ENCODE measurements around the gene HCK. TPM values are rescaled to one million over a fixed set of nuclear protein-coding genes. Genes with fewer than 3 reads are reported as not detected.

HCK gene
- polyA plus RNA-seq, 1 of the 3 experiments (the other 2 are of a cell fraction), result not detected

GRCh38 chr20:32083469-32083868, 31.4 kb downstream of the HCK start:
- H3K27ac ChIP-seq (ENCODE audit: low read depth in 2 of 2, low read length in 1 of 2), result no peak overlapping the region
- ChIA-PET CTCF (interaction anchor here (2.9 kb wide), 1 partner anchor 8 kb away, joined by 23 read pairs; no protein-coding TSS in a partner anchor), POLR2A (no interaction called here)
- no peak overlapping the region for H3K4me3 ChIP-seq (ENCODE audit: low read depth in 2 of 2, low read length in 1 of 2)
- H3K4me1 ChIP-seq (ENCODE audit: control insufficient read depth in 1 of 2, insufficient read depth in 2 of 2, low read depth in 1 of 2, low read length in 1 of 2), result no peaks in the 10 kb centered on the region; a peak in 1 of 4 replicates
- H3F3A ChIP-seq (replicated peaks; ENCODE audit: insufficient read depth), result no peaks in the 10 kb centered on the region
- DNase-seq, result no peak
- H3K9me3 ChIP-seq, result no peaks in the 10 kb centered on the region
- H3K4me2 ChIP-seq, result no peak overlapping the region
- peaks cover 7% of the 10 kb centered on the region; the same call in 1 of the 2 replicates for H3K27me3 ChIP-seq (ENCODE audit: insufficient read depth)
- WGBS (ENCODE audit: low lambda C conversion rate), result 53% methylated on average over 4 of the region's 6 CpGs
- H4K20me1 ChIP-seq (ENCODE audit: insufficient read depth), result no peaks in the 10 kb centered on the region
- H3K36me3 ChIP-seq (replicated peaks in 1 of 2; ENCODE audit: control insufficient read depth in 1 of 2, insufficient read depth in 2 of 2, low read length in 1 of 2), result no peaks in the 10 kb centered on the region
- no peaks in the 10 kb centered on the region for H3K9me2 ChIP-seq
- no peaks in the 10 kb centered on the region for H3K79me2 ChIP-seq (ENCODE audit: insufficient read depth)
- H2AFZ ChIP-seq (ENCODE audit: low read depth), result no peak overlapping the region
- TF ChIP-seq ZBTB33 (IDR thresholded peaks at IDR 0.05; ENCODE audit: borderline replicate concordance, low read depth) (no peak), RXRA (IDR thresholded peaks at IDR 0.05; ENCODE audit: borderline replicate concordance, low read depth) (no peak), EZH2phosphoT487 (IDR thresholded peaks at IDR 0.05; ENCODE audit: borderline replicate concordance, low read depth) (no peak), GATA2 (CRISPR knock-in tag; IDR thresholded peaks at IDR 0.05) (no peak), SMC3 (IDR thresholded peaks at IDR 0.05; ENCODE audit: low read depth, low read length) (no peak), ELF1 (IDR thresholded peaks at IDR 0.05) (no peak), IRF3 (IDR thresholded peaks at IDR 0.05; ENCODE audit: low read depth, low read length) (no peak), CHD2 (IDR thresholded peaks at IDR 0.05; ENCODE audit: low read length, partially characterized antibody) (no peak), TAF1 (IDR thresholded peaks at IDR 0.05; ENCODE audit: borderline replicate concordance, low read depth, low read length) (no peak), NRF1 (IDR thresholded peaks at IDR 0.05; ENCODE audit: low read depth, low read length) (no peak), USF2 (IDR thresholded peaks at IDR 0.05; ENCODE audit: borderline replicate concordance, low read depth, low read length) (no peak)
- TF ChIP-seq, protein P1, sequence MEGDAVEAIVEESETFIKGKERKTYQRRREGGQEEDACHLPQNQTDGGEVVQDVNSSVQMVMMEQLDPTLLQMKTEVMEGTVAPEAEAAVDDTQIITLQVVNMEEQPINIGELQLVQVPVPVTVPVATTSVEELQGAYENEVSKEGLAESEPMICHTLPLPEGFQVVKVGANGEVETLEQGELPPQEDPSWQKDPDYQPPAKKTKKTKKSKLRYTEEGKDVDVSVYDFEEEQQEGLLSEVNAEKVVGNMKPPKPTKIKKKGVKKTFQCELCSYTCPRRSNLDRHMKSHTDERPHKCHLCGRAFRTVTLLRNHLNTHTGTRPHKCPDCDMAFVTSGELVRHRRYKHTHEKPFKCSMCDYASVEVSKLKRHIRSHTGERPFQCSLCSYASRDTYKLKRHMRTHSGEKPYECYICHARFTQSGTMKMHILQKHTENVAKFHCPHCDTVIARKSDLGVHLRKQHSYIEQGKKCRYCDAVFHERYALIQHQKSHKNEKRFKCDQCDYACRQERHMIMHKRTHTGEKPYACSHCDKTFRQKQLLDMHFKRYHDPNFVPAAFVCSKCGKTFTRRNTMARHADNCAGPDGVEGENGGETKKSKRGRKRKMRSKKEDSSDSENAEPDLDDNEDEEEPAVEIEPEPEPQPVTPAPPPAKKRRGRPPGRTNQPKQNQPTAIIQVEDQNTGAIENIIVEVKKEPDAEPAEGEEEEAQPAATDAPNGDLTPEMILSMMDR (IDR thresholded peaks at IDR 0.05), result no peak
- TF ChIP-seq, protein P2, sequence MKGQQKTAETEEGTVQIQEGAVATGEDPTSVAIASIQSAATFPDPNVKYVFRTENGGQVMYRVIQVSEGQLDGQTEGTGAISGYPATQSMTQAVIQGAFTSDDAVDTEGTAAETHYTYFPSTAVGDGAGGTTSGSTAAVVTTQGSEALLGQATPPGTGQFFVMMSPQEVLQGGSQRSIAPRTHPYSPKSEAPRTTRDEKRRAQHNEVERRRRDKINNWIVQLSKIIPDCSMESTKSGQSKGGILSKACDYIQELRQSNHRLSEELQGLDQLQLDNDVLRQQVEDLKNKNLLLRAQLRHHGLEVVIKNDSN (IDR thresholded peaks at IDR 0.05; ENCODE audit: borderline replicate concordance, low read depth), result no peak
- H3K9ac ChIP-seq, result no peak overlapping the region

Data from SK-N-SH (cell line).